K562 (cell line): ENCODE data around the gene CSAG1.

ENCODE experiments used
- ATF7 ChIP-seq: fragments of 450-650 bp; IDR thresholded peaks from 2 replicates; pipeline ENCODE4 v1.7.1; 2014; ENCODE audit warnings: mild to moderate bottlenecking, moderate library complexity
- ETV6 ChIP-seq, 3 experiments: fragments of 150-350 bp in 1 of 3; sonication (generic) in 1 of 3; formaldehyde crosslinking in 1 of 3; IDR thresholded peaks; 2 replicates each; pipeline versions ENCODE4 v1.6.1 to v1.8.0; 2014 to 2022; ENCODE audit warnings: borderline replicate concordance in 2 of 3, low read depth in 2 of 3, antibody characterized with exemption in 1 of 3, low read length in 1 of 3, mild to moderate bottlenecking in 1 of 3, missing genetic modification reagents in 1 of 3
- FOXM1 ChIP-seq, 2 experiments: fragments of 450-650 bp in 1 of 2; sonication (generic) in 1 of 2; formaldehyde crosslinking in 1 of 2; IDR thresholded peaks; 2 replicates each; pipeline versions ENCODE4 v1.6.1 to v1.9.0; 2017 to 2022; ENCODE audit warnings: low read depth in 2 of 2, mild to moderate bottlenecking in 2 of 2, missing genetic modification reagents in 1 of 2, moderate library complexity in 1 of 2
- JUN ChIP-seq, 2 experiments: sonication (generic) in 1 of 2; formaldehyde crosslinking in 1 of 2; IDR thresholded peaks; 2 replicates each; pipeline versions ENCODE4 v1.6.1 to v1.8.0; 2012 to 2022; ENCODE audit warnings: borderline replicate concordance in 2 of 2, mild to moderate bottlenecking in 2 of 2, improper control_type of control experiment in 1 of 2, low read depth in 1 of 2, low read length in 1 of 2, missing genetic modification reagents in 1 of 2
- MYC ChIP-seq, 2 experiments: fragments of 250-450 bp in 1 of 2; sonication (Bioruptor Pico) in 1 of 2; IDR thresholded peaks; 2 replicates each; pipeline versions ENCODE4 v1.5.1 to v1.6.1; 2012 to 2021; ENCODE audit warnings: low read depth in 2 of 2, borderline replicate concordance in 1 of 2, improper control_type of control experiment in 1 of 2, low read length in 1 of 2, mild to moderate bottlenecking in 1 of 2, moderate library complexity in 1 of 2
- NR3C1 ChIP-seq: sonication (generic); formaldehyde crosslinking; IDR thresholded peaks from 2 replicates; pipeline ENCODE4 v1.8.1; 2022; ENCODE audit warnings: missing genetic modification reagents
- U2AF1 ChIP-seq: fragments of 200-400 bp; formaldehyde crosslinking; optimal IDR thresholded peaks from 2 replicates; pipeline ENCODE3; 2017; ENCODE audit warnings: mild to moderate bottlenecking, low read depth, low read length, moderate library complexity

DNA sequence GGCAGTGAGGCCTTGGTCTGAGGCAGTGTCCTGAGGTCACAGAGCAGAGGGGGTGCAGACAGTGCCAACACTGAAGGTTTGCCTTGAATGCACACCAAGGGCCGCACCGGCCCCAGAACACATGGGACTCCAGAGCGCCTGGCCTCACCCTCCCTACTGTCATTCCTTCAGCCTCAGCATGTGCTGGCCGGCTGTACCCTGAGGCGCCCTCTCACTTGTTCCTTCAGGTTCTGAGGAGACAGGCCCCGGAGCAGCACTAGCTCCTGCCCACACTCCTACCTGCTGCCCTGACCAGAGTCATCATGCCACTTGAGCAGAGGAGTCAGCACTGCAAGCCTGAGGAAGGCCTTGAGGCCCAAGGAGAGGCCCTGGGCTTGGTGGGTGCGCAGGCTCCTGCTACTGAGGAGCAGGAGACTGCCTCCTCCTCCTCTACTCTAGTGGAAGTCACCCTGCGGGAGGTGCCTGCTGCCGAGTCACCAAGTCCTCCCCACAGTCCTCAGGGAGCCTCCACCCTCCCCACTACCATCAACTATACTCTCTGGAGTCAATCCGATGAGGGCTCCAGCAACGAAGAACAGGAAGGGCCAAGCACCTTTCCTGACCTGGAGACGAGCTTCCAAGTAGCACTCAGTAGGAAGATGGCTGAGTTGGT, 2.5 kb upstream of the CSAG1 start:
- TF ChIP-seq U2AF1 (no peak), ETV6 (IDR thresholded peaks at IDR 0.05; ENCODE audit: borderline replicate concordance in 1 of 2, low read depth in 2 of 2, low read length in 1 of 2) (no peak), ETV6 (CRISPR knock-in tag; IDR thresholded peaks at IDR 0.05; ENCODE audit: borderline replicate concordance) (no peak), NR3C1 (CRISPR knock-in tag) (no peak), FOXM1 (IDR thresholded peaks at IDR 0.05; ENCODE audit: low read depth) (no peak), FOXM1 (CRISPR knock-in tag; IDR thresholded peaks at IDR 0.05; ENCODE audit: low read depth) (no peak), MYC (IDR thresholded peaks at IDR 0.05; ENCODE audit: low read depth, low read length) (no peak), MYC (CRISPR knock-in tag; IDR thresholded peaks at IDR 0.05; ENCODE audit: borderline replicate concordance, low read depth) (no peak), JUN (IDR thresholded peaks at IDR 0.05; ENCODE audit: borderline replicate concordance, low read depth, low read length) (no peak), JUN (CRISPR knock-in tag; IDR thresholded peaks at IDR 0.05; ENCODE audit: borderline replicate concordance) (no peak), ATF7 (no peak)
